Measurements from ENCODE around the gene TANGO2.

Gene TANGO2

DNA sequence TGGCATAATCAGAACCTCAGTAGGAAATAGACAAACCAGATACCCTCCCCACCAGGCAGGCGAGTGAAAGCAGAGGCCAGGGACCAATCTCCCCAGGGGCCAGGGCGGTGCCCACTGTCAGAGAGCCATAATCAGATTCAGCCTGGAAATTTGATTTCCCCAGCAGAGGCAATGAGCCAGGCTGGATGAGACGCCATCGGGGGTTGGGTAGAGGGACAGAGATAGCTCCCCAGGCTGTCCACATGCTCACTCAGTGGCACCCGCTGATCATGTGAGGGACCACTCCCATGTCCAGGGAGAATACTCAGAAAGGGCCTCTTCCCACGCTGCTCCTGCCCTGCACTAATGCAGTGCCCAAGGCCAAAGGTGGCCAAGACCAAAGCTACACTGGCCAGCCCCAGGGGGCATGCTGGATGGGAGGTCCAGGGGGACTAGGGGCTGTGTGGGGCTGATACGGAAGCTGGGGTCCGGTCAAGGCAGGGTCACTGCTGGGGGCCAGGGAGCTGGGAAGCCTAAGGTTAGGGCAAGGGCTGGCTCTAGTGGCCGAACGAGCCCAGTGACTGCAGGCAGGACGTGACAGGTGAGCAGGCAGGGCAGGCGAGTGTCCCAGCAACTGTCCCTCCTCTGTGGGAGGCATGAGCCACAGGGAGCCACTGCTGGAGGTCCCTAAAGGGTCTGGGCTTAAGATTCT lies 24.1 kb upstream of the TANGO2 start:
- no peaks in the 10 kb centered on the region for H3K9me3 Mint-ChIP-seq
- peaks cover 9% of the 10 kb centered on the region for H3K27me3 Mint-ChIP-seq (ENCODE audit: low read depth)
- H3K27ac Mint-ChIP-seq = peak overlapping the region in 1 of 3 experiments; percentile 47
- no peak overlapping the region for H3K4me3 Mint-ChIP-seq
- TF ChIP-seq, protein P1, sequence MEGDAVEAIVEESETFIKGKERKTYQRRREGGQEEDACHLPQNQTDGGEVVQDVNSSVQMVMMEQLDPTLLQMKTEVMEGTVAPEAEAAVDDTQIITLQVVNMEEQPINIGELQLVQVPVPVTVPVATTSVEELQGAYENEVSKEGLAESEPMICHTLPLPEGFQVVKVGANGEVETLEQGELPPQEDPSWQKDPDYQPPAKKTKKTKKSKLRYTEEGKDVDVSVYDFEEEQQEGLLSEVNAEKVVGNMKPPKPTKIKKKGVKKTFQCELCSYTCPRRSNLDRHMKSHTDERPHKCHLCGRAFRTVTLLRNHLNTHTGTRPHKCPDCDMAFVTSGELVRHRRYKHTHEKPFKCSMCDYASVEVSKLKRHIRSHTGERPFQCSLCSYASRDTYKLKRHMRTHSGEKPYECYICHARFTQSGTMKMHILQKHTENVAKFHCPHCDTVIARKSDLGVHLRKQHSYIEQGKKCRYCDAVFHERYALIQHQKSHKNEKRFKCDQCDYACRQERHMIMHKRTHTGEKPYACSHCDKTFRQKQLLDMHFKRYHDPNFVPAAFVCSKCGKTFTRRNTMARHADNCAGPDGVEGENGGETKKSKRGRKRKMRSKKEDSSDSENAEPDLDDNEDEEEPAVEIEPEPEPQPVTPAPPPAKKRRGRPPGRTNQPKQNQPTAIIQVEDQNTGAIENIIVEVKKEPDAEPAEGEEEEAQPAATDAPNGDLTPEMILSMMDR (IDR thresholded peaks at IDR 0.05; ENCODE audit: unreplicated experiment in 3 of 3) = no peak
- H3K36me3 Mint-ChIP-seq (ENCODE audit: low read depth) = no peaks in the 10 kb centered on the region
- H3K4me1 Mint-ChIP-seq = peaks cover 53% of the 10 kb centered on the region

DNA sequence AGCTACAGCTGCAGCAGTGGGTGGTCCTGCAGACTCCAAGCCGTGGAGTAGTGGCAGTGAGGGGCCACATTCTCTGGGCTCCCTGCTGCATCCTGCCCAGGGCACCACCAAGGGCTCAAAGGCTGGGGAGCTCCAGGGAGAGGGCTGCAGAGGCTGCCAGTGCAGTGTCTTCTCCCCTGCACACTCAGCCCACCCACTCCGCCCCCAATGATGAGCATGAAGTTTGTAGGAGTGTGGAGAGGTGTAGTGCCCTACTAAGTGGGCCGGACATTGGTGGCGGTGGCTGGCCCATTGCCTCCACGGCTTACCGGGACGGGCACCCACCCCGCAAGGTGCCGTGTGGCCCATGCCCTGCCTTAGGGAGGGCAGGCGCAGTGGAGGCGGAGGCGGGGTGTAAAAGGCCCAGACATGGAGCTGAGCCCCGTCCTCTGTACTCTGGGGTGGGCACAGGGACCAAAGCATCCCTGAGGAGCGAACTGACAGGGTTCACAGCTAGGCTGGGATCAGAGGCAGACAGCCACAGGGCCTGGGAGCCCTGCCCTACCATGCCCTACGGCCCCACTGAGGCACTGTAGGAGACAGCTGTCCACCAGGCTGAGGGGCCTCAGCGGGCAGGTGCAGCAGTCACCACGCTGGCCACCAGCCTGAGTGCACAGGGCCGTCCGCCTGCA lies 23.2 kb upstream of the TANGO2 start:
- Mint-ChIP-seq H3K9me3 (peaks cover under 1% of the 10 kb centered on the region), H3K27me3 (ENCODE audit: low read depth) (peaks cover 9% of the 10 kb centered on the region), H3K27ac (no peak overlapping the region), H3K4me1 (peaks cover 54% of the 10 kb centered on the region), H3K4me3 (no peak overlapping the region), H3K36me3 (ENCODE audit: low read depth) (no peaks in the 10 kb centered on the region)
- TF ChIP-seq, protein P1 (IDR thresholded peaks at IDR 0.05; ENCODE audit: unreplicated experiment in 3 of 3) = no peak

DNA sequence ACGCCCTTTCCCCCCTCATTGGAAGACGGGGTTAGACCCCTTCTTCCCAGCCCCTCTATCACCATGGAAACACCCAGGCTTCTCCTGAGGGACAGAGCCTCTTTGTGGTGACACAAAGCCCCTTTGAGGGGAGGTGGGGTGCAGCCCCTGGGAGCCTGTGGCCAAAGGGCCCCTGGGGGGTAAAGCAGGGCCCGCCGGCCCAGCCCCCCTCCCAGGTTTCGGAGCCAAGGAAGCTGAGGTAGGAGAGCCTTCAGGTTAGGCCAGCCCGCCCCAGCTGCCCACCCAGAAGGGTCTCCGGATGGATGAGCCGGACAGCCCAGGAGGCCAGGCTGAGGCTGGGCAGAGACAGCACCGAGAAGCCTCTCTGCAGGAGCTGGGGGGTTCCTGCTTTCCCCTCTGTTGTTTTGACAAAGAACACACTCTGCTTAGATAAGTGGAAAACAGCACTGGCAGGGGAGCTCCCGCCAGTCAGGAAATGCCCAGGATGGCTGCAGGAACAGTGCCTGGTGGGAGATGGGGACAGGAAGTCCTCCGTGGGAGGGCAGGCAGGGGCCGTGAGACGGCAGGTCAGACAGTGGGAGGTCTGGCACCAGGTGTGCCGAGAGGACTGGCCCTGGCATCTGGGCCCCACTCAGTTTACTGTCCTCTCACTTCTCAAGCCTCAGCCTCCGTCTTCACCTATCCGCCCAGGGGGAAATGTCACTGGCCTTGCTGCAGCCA lies 22.5 kb upstream of the TANGO2 start:
- Mint-ChIP-seq H3K27me3 (ENCODE audit: low read depth) (peaks cover 9% of the 10 kb centered on the region), H3K4me1 (peaks cover 58% of the 10 kb centered on the region), H3K27ac (peak overlapping the region; percentile 42 to 61 (median 55)), H3K4me3 (peak overlapping the region in 1 of 3 experiments; percentile 34), H3K9me3 (peaks cover 8% of the 10 kb centered on the region), H3K36me3 (ENCODE audit: low read depth) (no peaks in the 10 kb centered on the region)
- TF ChIP-seq, protein P1 (IDR thresholded peaks at IDR 0.05; ENCODE audit: unreplicated experiment in 3 of 3) = no peak

DNA sequence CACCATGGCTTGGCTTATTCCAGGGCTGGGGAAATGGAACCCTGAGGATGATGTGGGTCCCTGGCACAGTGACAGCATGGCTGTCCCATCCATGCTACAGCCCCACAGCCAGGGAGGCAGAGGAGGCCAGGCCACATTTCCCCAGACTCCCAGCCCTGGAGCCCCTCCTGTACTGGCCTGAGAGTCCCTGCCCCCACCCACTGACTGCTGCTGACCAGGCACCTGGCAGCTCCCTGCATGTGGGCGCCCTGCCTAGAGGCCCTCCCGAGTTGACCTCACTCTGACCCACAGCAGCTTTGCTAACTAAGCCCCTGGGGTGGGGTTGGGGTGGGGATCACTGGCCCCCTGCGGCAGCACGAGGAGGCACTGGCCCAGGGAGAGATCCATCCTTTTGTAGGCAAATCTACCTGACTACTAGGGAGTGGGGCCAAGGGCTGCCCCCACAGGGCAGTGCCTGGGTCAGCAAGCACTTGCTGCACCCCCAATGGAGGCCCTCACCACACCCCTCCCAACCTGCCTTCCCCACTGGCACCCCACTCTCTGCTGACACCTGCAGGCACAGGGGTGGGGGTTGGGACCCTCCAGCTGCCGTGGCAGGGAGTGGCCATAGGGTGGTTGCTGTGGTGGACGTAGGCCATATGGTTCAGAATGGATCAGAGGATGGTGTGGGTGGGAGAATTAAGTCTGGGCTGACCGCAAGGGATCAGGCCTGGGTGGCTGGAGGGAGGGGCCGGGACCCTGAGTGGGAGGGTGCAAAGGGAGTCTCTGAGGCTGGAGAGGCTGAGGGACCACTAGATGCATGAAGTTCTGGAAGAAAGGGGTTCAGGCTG lies 21.7 kb upstream of the TANGO2 start:
- TF ChIP-seq, protein P1 (IDR thresholded peaks at IDR 0.05; ENCODE audit: unreplicated experiment in 3 of 3) = no peak
- peak overlapping the region in 2 of 3 experiments; percentile 42 to 55 for H3K27ac Mint-ChIP-seq
- peaks cover 6% of the 10 kb centered on the region for H3K27me3 Mint-ChIP-seq (ENCODE audit: low read depth)
- H3K9me3 Mint-ChIP-seq = peaks cover 15% of the 10 kb centered on the region
- H3K36me3 Mint-ChIP-seq (ENCODE audit: low read depth) = no peaks in the 10 kb centered on the region
- H3K4me1 Mint-ChIP-seq = peaks cover 58% of the 10 kb centered on the region
- no peak overlapping the region for H3K4me3 Mint-ChIP-seq

DNA sequence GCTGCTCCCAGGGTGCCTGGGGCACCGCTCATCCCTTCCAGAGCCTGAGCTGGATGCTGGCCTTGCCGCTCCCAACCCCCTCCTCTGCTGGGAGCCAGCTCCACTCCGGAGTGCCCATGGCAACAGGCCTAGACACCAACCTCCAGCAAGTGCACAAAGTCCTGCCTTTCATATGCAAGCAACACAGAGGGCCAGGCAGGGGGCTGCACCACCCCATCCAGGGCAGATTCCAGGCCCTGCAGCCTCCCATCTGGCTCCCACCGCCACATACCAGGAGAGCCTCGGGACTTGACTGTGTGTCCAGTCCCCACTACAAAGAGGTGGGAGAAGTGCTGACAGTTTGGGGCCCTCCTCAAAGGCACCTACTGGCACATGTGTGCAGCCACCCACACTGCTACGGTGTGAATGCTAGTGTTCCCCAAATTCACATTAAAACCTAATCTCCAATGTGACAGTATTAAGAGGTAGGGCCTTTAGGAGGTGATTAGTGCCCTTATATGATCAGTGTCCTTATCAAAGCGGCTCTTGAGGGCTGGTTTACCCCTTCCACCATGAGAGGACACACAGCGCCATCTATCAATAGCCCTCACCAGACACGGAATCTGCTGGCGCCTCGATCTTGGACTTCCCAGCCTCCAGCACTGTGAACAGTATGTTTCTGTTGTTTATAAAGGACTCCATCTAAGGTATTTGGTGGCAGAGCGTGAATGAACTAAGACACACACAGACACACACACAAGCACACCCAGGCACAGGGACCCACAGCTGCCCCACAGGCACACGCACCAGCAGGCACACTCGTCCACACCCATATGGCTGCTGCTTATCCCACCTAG lies 20.4 kb upstream of the TANGO2 start:
- peaks cover 49% of the 10 kb centered on the region for H3K4me1 Mint-ChIP-seq
- H3K36me3 Mint-ChIP-seq (ENCODE audit: low read depth) = no peaks in the 10 kb centered on the region
- peaks cover 1% of the 10 kb centered on the region for H3K27me3 Mint-ChIP-seq (ENCODE audit: low read depth)
- TF ChIP-seq, protein P1 (IDR thresholded peaks at IDR 0.05; ENCODE audit: unreplicated experiment in 3 of 3) = no peak
- H3K27ac Mint-ChIP-seq = peak overlapping the region in 2 of 3 experiments; percentile 48 to 58
- H3K4me3 Mint-ChIP-seq = no peak overlapping the region
- peaks cover 24% of the 10 kb centered on the region for H3K9me3 Mint-ChIP-seq
